ENCODE measurements around the gene GHRL. TPM values are rescaled to one million over a fixed set of nuclear protein-coding genes. Genes with fewer than 3 reads are reported as not detected.

Gene GHRL
- total RNA-seq, 4 donors from 2014 or later, result 0.55 to 8.2 TPM; not detected in 2

GRCh38 chr3:10322352-10322710 lies 29.6 kb upstream of the GHRL start:
- intact Hi-C loops (cut with DNase I; ENCODE audit: low total_unique reads) (no loop called here), in situ Hi-C loops (cut with MboI; ENCODE audit: low pct_ligation_motif_present in 1 of 4, low pct_unique_long_range_greater_than_20kb in 1 of 4, low sequenced_read_pairs in 3 of 4) (no loop called here)
- H3K9me3 ChIP-seq, result no peaks in the 10 kb centered on the region
- DNase-seq, result no peak
- no peak overlapping the region for H3K27ac ChIP-seq
- peaks cover 9% of the 10 kb centered on the region for H3K27me3 ChIP-seq
- H3K4me3 ChIP-seq, result no peak overlapping the region
- H3K36me3 ChIP-seq, result peaks cover 0 to 14% (median 1%) of the 10 kb centered on the region in 4 donors
- TF ChIP-seq CTCF (IDR thresholded peaks at IDR 0.05), result no peak
- TF ChIP-seq POLR2AphosphoS5 (IDR thresholded peaks at IDR 0.05), result no peak
- TF ChIP-seq EP300 (IDR thresholded peaks at IDR 0.05; ENCODE audit: low read depth), result no peak
- no peak for TF ChIP-seq POLR2A (IDR thresholded peaks at IDR 0.05)
- H3K4me1 ChIP-seq, result peaks cover 0 to 31% (median 15%) of the 10 kb centered on the region in 4 donors
- WGBS, 2 donors (ENCODE audit: low coverage in 1 of 2), result 91% methylated on average over 1 of the region's 1 CpG; no CpG with 5 or more reads in 1 of the 2 donors

GRCh38 chr3:10321630-10322351 lies 29.0 kb upstream of the GHRL start:
- Histone ChIP-seq H3K27ac (peak overlapping the region in 3 of 4 donors; percentile 85 to 91 (median 90)), H3K9me3 (no peaks in the 10 kb centered on the region), H3K4me1 (peaks cover 0 to 32% (median 15%) of the 10 kb centered on the region in 4 donors), H3K36me3 (peaks cover 0 to 16% (median 2%) of the 10 kb centered on the region in 4 donors), H3K27me3 (peaks cover 5% of the 10 kb centered on the region), H3K4me3 (peak overlapping the region in 1 of 4 donors; percentile 91)
- 92 to 100% methylated on average over 3 to 8 of the region's 8 CpGs for WGBS, 2 donors (ENCODE audit: low coverage in 1 of 2)
- TF ChIP-seq EP300 (IDR thresholded peaks at IDR 0.05; ENCODE audit: low read depth), result no peak
- TF ChIP-seq POLR2A (IDR thresholded peaks at IDR 0.05), result no peak
- no peak for TF ChIP-seq CTCF (IDR thresholded peaks at IDR 0.05)
- no peak for TF ChIP-seq POLR2AphosphoS5 (IDR thresholded peaks at IDR 0.05)
- no peak for DNase-seq
- intact Hi-C loops (cut with DNase I; ENCODE audit: low total_unique reads) (no loop called here), in situ Hi-C loops (cut with MboI; ENCODE audit: low pct_ligation_motif_present in 1 of 4, low pct_unique_long_range_greater_than_20kb in 1 of 4, low sequenced_read_pairs in 3 of 4) (no loop called here)

- intact Hi-C loops (cut with DNase I; ENCODE audit: low total_unique reads) (no loop called here), in situ Hi-C loops (cut with MboI; ENCODE audit: low pct_ligation_motif_present in 1 of 4, low pct_unique_long_range_greater_than_20kb in 1 of 4, low sequenced_read_pairs in 3 of 4) (no loop called here)
- Histone ChIP-seq H3K4me3 (peak overlapping the region; percentile 77 to 95 (median 93)), H3K4me1 (peaks cover 0 to 32% (median 15%) of the 10 kb centered on the region in 4 donors), H3K27me3 (no peaks in the 10 kb centered on the region), H3K36me3 (peaks cover 0 to 29% (median 7%) of the 10 kb centered on the region in 4 donors), H3K9me3 (no peaks in the 10 kb centered on the region), H3K27ac (peak overlapping the region; percentile 85 to 91 (median 88))
- DNase-seq, result no peak
- whole genome bisulfite sequencing, 2 donors (ENCODE audit: low coverage in 1 of 2), result 0% methylated on average over 9 of the region's 9 CpGs; no CpG with 5 or more reads in 1 of the 2 donors
- TF ChIP-seq POLR2A (IDR thresholded peaks at IDR 0.05) (no peak), EP300 (IDR thresholded peaks at IDR 0.05; ENCODE audit: low read depth) (no peak), POLR2AphosphoS5 (IDR thresholded peaks at IDR 0.05) (peak in 1 of 3 donors; percentile 1), CTCF (IDR thresholded peaks at IDR 0.05) (no peak)
Measured at GRCh38 chr3:10320320-10320677, 27.6 kb upstream of the GHRL start.

- in situ Hi-C loops (cut with MboI; ENCODE audit: low pct_ligation_motif_present in 1 of 4, low pct_unique_long_range_greater_than_20kb in 1 of 4, low sequenced_read_pairs in 3 of 4), result no loop called here
- no peak for TF ChIP-seq POLR2A (IDR thresholded peaks at IDR 0.05)
- TF ChIP-seq POLR2AphosphoS5 (IDR thresholded peaks at IDR 0.05), result no peak
- no peak for TF ChIP-seq CTCF (IDR thresholded peaks at IDR 0.05)
- intact Hi-C loops (cut with DNase I; ENCODE audit: low total_unique reads), result no loop called here
- peaks cover 0 to 34% (median 9%) of the 10 kb centered on the region in 4 donors for H3K36me3 ChIP-seq
- no peaks in the 10 kb centered on the region for H3K9me3 ChIP-seq
- peak overlapping the region; percentile 77 to 95 (median 93) for H3K4me3 ChIP-seq
- H3K4me1 ChIP-seq, result peaks cover 0 to 32% (median 15%) of the 10 kb centered on the region in 4 donors
- 15% methylated on average over 1 of the region's 3 CpGs; no CpG with 5 or more reads in 1 of the 2 donors for WGBS, 2 donors (ENCODE audit: low coverage in 1 of 2)
- DNase-seq, result no peak
- H3K27me3 ChIP-seq, result no peaks in the 10 kb centered on the region
- H3K27ac ChIP-seq, result peak overlapping the region in 2 of 4 donors; percentile 90 to 91
Measured at GRCh38 chr3:10319804-10320203, 27.1 kb upstream of the GHRL start.
